ENCODE data around the gene TDRD1. TPM values are rescaled to one million over a fixed set of nuclear protein-coding genes. Genes with fewer than 3 reads are reported as not detected.

Gene TDRD1
- total and polyA plus RNA-seq, 4 donors, result 0.01 to 0.17 (median 0.07) TPM

DNA sequence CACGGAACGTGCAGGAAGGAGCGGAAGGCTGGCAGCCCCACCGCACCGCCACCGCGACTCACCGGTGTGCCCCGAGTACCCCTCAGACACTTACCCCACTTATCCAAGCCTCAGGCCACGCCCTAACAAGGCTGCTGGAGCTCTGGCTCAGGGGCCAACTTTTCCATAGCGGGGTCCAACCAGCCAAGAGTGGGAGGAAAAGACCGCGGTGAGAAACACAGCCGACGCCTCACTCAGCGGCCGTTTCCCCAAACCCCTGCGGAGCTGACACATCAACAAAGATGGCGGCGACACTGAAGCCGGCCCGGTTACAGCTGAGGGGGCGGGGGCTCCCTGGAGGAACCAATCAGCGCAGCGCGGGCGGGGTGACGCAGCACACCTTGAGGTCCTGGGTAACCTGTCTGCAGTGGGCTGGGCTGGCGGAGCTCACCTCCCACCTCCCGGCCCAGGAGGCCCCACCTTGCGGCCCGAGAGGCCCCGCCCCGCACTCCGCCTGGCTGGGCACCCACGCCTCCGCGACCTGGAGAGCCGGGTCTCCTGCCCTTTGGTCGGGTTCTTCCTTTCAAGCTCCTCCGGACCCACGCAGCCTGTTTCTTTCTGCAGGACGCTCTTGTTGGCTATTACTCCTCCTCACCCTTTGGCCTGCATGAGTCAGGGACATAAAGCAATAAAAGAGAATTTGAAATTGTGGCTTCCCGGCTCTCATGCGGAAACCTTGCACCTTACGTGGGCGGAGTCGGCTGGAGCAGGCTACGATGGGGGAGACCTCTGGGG, 5.0 kb upstream of the TDRD1 start, which contains the start of gene CCDC186:
CCDC186 (minus strand) TSS at position 283 of the 774 bp plus-strand sequence. CDS start 10,935 bp downstream, outside the sequence.
- H3K9ac ChIP-seq (ENCODE audit: low read depth in 1 of 2, low read length in 2 of 2), result peak within 1 kb of the TSS; percentile 77 to 88
- H3K9me3 ChIP-seq (ENCODE audit: control insufficient read depth in 4 of 4, low read length in 3 of 4), result no peaks in the 10 kb centered on the region
- H3K27ac ChIP-seq (ENCODE audit: low read depth in 1 of 2, low read length in 2 of 2), result peak within 1 kb of the TSS; percentile 90
- H3K4me1 ChIP-seq (ENCODE audit: control insufficient read depth in 4 of 4, insufficient read depth in 4 of 4, low read length in 3 of 4), result peaks cover 0 to 16% (median 8%) of the 10 kb centered on the region in 4 donors
- DNase-seq (ENCODE audit: low spot score), result peak; percentile 94
- under 1% methylated on average over 49 of the region's 49 CpGs for WGBS
- no peaks in the 10 kb centered on the region for H3K36me3 ChIP-seq (ENCODE audit: control insufficient read depth in 4 of 4, insufficient read depth in 3 of 4, low read depth in 1 of 4, low read length in 3 of 4)
- peak; percentile 22 for TF ChIP-seq NR2F2 (IDR thresholded peaks at IDR 0.05)
- peak; percentile 99 for TF ChIP-seq YY1 (IDR thresholded peaks at IDR 0.05)
- TF ChIP-seq GABPA (IDR thresholded peaks at IDR 0.05 in 1 of 2, conservative IDR thresholded peaks at IDR 0.05 in 1 of 2), result no peak
- TF ChIP-seq, protein P1, sequence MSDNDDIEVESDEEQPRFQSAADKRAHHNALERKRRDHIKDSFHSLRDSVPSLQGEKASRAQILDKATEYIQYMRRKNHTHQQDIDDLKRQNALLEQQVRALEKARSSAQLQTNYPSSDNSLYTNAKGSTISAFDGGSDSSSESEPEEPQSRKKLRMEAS (IDR thresholded peaks at IDR 0.05), result no peak
- TF ChIP-seq SP1 (IDR thresholded peaks at IDR 0.05), result peak; percentile 68
- peak; percentile 61 to 75 for TF ChIP-seq EGR1 (IDR thresholded peaks at IDR 0.05; ENCODE audit: low read depth in 2 of 2)
- TF ChIP-seq, protein P2, sequence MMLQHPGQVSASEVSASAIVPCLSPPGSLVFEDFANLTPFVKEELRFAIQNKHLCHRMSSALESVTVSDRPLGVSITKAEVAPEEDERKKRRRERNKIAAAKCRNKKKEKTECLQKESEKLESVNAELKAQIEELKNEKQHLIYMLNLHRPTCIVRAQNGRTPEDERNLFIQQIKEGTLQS (IDR thresholded peaks at IDR 0.05), result no peak
- TF ChIP-seq, protein P3, sequence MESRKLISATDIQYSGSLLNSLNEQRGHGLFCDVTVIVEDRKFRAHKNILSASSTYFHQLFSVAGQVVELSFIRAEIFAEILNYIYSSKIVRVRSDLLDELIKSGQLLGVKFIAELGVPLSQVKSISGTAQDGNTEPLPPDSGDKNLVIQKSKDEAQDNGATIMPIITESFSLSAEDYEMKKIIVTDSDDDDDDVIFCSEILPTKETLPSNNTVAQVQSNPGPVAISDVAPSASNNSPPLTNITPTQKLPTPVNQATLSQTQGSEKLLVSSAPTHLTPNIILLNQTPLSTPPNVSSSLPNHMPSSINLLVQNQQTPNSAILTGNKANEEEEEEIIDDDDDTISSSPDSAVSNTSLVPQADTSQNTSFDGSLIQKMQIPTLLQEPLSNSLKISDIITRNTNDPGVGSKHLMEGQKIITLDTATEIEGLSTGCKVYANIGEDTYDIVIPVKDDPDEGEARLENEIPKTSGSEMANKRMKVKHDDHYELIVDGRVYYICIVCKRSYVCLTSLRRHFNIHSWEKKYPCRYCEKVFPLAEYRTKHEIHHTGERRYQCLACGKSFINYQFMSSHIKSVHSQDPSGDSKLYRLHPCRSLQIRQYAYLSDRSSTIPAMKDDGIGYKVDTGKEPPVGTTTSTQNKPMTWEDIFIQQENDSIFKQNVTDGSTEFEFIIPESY (IDR thresholded peaks at IDR 0.05), result no peak
- peak in 1 of 2 donors; percentile 32 for TF ChIP-seq HNF4A (conservative IDR thresholded peaks at IDR 0.05)
- TF ChIP-seq JUND (IDR thresholded peaks at IDR 0.05), result peak in 1 of 2 donors; percentile 7
- peak; percentile 9 for TF ChIP-seq HNF4G (IDR thresholded peaks at IDR 0.05)
- peak within 1 kb of the TSS; percentile 77 to 89 (median 82) for H3K4me3 ChIP-seq (ENCODE audit: low read depth in 1 of 3, low read length in 3 of 3)
- H3K27me3 ChIP-seq (ENCODE audit: control insufficient read depth in 4 of 4, insufficient read depth in 4 of 4, low read length in 3 of 4), result no peaks in the 10 kb centered on the region

DNA sequence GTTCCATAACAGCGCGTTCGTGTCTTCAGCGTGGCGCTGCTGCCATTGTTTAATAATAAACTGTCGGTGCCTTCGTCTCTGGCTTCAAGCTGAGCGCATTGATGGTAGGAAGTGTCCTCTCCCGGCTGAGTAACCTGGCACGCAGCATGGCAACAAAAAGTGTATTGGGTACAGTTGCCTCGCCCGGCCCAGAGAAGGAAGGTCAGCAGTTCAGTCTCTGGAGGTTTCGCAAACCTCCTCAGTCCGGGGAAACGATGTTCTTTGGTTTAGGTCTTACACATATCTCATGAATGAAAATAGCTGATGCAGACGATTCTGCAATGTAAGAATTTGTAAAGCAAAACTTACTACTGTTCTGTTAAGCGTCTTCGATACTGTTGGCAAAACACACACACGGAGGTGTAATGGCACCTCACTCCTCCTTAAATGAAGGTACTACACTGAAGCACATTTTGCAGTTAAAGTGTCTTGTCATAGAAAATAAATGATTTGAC, 4.4 kb upstream of the TDRD1 start:
- TF ChIP-seq GABPA (IDR thresholded peaks at IDR 0.05 in 1 of 2, conservative IDR thresholded peaks at IDR 0.05 in 1 of 2), result no peak
- TF ChIP-seq EGR1 (IDR thresholded peaks at IDR 0.05; ENCODE audit: low read depth in 2 of 2), result no peak
- peak; percentile 32 for TF ChIP-seq SP1 (IDR thresholded peaks at IDR 0.05)
- TF ChIP-seq RXRA (IDR thresholded peaks at IDR 0.05), result peak; percentile 59 to 72
- TF ChIP-seq TAF1 (conservative IDR thresholded peaks at IDR 0.05), result no peak
- TF ChIP-seq JUND (IDR thresholded peaks at IDR 0.05), result no peak
- no peak for TF ChIP-seq HNF4G (IDR thresholded peaks at IDR 0.05)
- peak; percentile 46 for TF ChIP-seq NR2F2 (IDR thresholded peaks at IDR 0.05)
- peak; percentile 20 to 35 for TF ChIP-seq HNF4A (conservative IDR thresholded peaks at IDR 0.05)
- TF ChIP-seq, protein P2 (IDR thresholded peaks at IDR 0.05), result no peak
- no peak for TF ChIP-seq YY1 (IDR thresholded peaks at IDR 0.05)
- Histone ChIP-seq H3K27me3 (ENCODE audit: control insufficient read depth in 4 of 4, insufficient read depth in 4 of 4, low read length in 3 of 4) (no peaks in the 10 kb centered on the region), H3K27ac (ENCODE audit: low read depth in 1 of 2, low read length in 2 of 2) (peak overlapping the region; percentile 90), H3K9me3 (ENCODE audit: control insufficient read depth in 4 of 4, low read length in 3 of 4) (no peaks in the 10 kb centered on the region), H3K9ac (ENCODE audit: low read depth in 1 of 2, low read length in 2 of 2) (peak overlapping the region in 1 of 2 donors; percentile 33), H3K36me3 (ENCODE audit: control insufficient read depth in 4 of 4, insufficient read depth in 3 of 4, low read depth in 1 of 4, low read length in 3 of 4) (no peaks in the 10 kb centered on the region), H3K4me1 (ENCODE audit: control insufficient read depth in 4 of 4, insufficient read depth in 4 of 4, low read length in 3 of 4) (peaks cover 0 to 16% (median 8%) of the 10 kb centered on the region in 4 donors), H3K4me3 (ENCODE audit: low read depth in 1 of 3, low read length in 3 of 3) (peak overlapping the region; percentile 73 to 89 (median 77))
- WGBS, result 3% methylated on average over 19 of the region's 19 CpGs
- no peak for DNase-seq (ENCODE audit: low spot score)
